ENCODE results near the gene CNTN4.

- TF ChIP-seq CTCF (optimal IDR thresholded peaks at IDR 0.05 in 1 of 3, IDR thresholded peaks at IDR 0.05 in 1 of 3, conservative IDR thresholded peaks at IDR 0.05 in 1 of 3; ENCODE audit: extremely low read depth in 1 of 3, insufficient read depth in 2 of 3, low read length in 3 of 3), result no peak
- no peak for TF ChIP-seq EZH2 (IDR thresholded peaks at IDR 0.05; ENCODE audit: low read length)
Observed at GRCh38 chr3:2876362-2876761, 777.7 kb downstream of the CNTN4 start.

Data from keratinocyte (primary cell).